Smooth muscle cell (in vitro differentiated cells): Measurements from ENCODE around the gene FREM2. TPM values are rescaled to one million over a fixed set of nuclear protein-coding genes. Genes with fewer than 3 reads are reported as not detected.

ENCODE experiments used
- DNase-seq: peaks from one replicate; lab custom pipeline; 2025; ENCODE audit not compliant: unreplicated experiment; lab: John Stamatoyannopoulos, UW
- H2AFZ ChIP-seq: fragments of 200-600 bp; sonication (generic); 2 replicates; pipeline ENCODE4 v1.6.0; 2016; ENCODE audit warnings: antibody characterized with exemption, low read depth, mild to moderate bottlenecking
- H3F3A ChIP-seq: fragments of 200-600 bp; sonication (generic); 2 replicates; pipeline ENCODE4 v1.6.0; 2017; ENCODE audit warnings: antibody characterized with exemption, low read depth
- H3K27ac ChIP-seq: fragments of 200-600 bp; sonication (generic); 2 replicates; pipeline ENCODE4 v1.5.1; 2016; ENCODE audit warnings: low read depth, mild to moderate bottlenecking
- H3K27me3 ChIP-seq: fragments of 200-600 bp; sonication (generic); 2 replicates; pipeline ENCODE4 v1.6.1; 2016; ENCODE audit warnings: low read depth, mild to moderate bottlenecking
- H3K36me3 ChIP-seq: fragments of 200-600 bp; sonication (generic); 2 replicates; pipeline ENCODE4 v1.5.1; 2016; ENCODE audit warnings: low read depth
- H3K4me1 ChIP-seq: fragments of 200-600 bp; sonication (generic); 2 replicates; pipeline ENCODE4 v1.5.1; 2016; ENCODE audit warnings: low read depth
- H3K4me2 ChIP-seq: fragments of 200-600 bp; sonication (generic); 2 replicates; pipeline ENCODE4 v1.6.0; 2016; ENCODE audit warnings: mild to moderate bottlenecking
- H3K4me3 ChIP-seq: fragments of 200-600 bp; sonication (generic); 2 replicates; pipeline ENCODE4 v1.5.1; 2016; ENCODE audit warnings: mild to moderate bottlenecking
- H3K79me2 ChIP-seq: fragments of 200-600 bp; sonication (generic); 2 replicates; pipeline ENCODE4 v1.6.0; 2016; ENCODE audit warnings: low read depth, mild to moderate bottlenecking
- H3K9ac ChIP-seq: fragments of 200-600 bp; sonication (generic); 2 replicates; pipeline ENCODE4 v1.6.0; 2016; ENCODE audit warnings: low read depth
- H3K9me3 ChIP-seq: fragments of 200-600 bp; sonication (generic); replicated peaks from 2 replicates; pipeline ENCODE4 v1.5.1; 2016; ENCODE audit warnings: low read depth
- H4K20me1 ChIP-seq: fragments of 200-600 bp; sonication (generic); 2 replicates; pipeline ENCODE4 v1.6.0; 2016; ENCODE audit warnings: low read depth
- CTCF ChIP-seq: fragments of 200-600 bp; sonication (generic); IDR thresholded peaks from 2 replicates; pipeline ENCODE4 v1.5.1; 2017; ENCODE audit warnings: borderline replicate concordance, mild to moderate bottlenecking, antibody characterized with exemption; ENCODE audit not compliant: insufficient read depth, poor library complexity, severe bottlenecking
- WGBS: methylation state at CpG from one replicate; pipeline ENCODE4 v1.1.7; 2016; ENCODE audit warnings: low lambda C conversion rate; 5-methylcytosine and 5-hydroxymethylcytosine counted together
- polyA plus RNA-seq: library from polyadenylated mRNA; unstranded; fragments of >200 nt; fragmentation: Nextera tagmentation; extraction: Ambion mirVana; gene quantifications from 2 replicates; pipeline ENCODE4 v1.2.1, GENCODE V29; 2016
- total RNA-seq: library from RNA; depleted of rRNA; stranded (reverse); fragments of >200 nt; gene quantifications from 2 replicates; pipeline ENCODE4 v1.2.3, GENCODE V29; 2014

The FREM2 gene
- total and polyA plus RNA-seq, 2 experiments from 2014 or later, result 2.7 TPM; not detected in 1

- Histone ChIP-seq H3K27ac (no peak overlapping the region), H3K27me3 (no peaks in the 10 kb centered on the region), H3K79me2 (no peaks in the 10 kb centered on the region), H3K4me3 (no peak overlapping the region), H3F3A (no peaks in the 10 kb centered on the region), H3K4me1 (peaks cover 12% of the 10 kb centered on the region), H3K36me3 (no peaks in the 10 kb centered on the region), H3K9me3 (no peaks in the 10 kb centered on the region), H2AFZ (peak overlapping the region; percentile 55), H3K9ac (no peak overlapping the region), H4K20me1 (no peaks in the 10 kb centered on the region), H3K4me2 (no peak overlapping the region)
- WGBS, result 77% methylated on average over 2 of the region's 2 CpGs
- DNase-seq, result no peak
- no peak for TF ChIP-seq CTCF
Observed at GRCh38 chr13:38803531-38803930, 116.7 kb downstream of the FREM2 start.

GRCh38 chr13:38804061-38804460 is 117.2 kb downstream of the FREM2 start:
- H3K9me3 ChIP-seq, result no peaks in the 10 kb centered on the region
- DNase-seq, result no peak
- H3K4me2 ChIP-seq, result peak overlapping the region; percentile 12
- H3F3A ChIP-seq, result no peaks in the 10 kb centered on the region
- 86% methylated on average over 2 of the region's 2 CpGs for WGBS
- no peaks in the 10 kb centered on the region for H3K79me2 ChIP-seq
- H3K9ac ChIP-seq, result no peak overlapping the region
- H3K4me1 ChIP-seq, result peaks cover 12% of the 10 kb centered on the region
- no peaks in the 10 kb centered on the region for H4K20me1 ChIP-seq
- H3K27ac ChIP-seq, result no peak overlapping the region
- H2AFZ ChIP-seq, result peak overlapping the region; percentile 54
- no peaks in the 10 kb centered on the region for H3K36me3 ChIP-seq
- no peak for TF ChIP-seq CTCF
- H3K4me3 ChIP-seq, result no peak overlapping the region
- no peaks in the 10 kb centered on the region for H3K27me3 ChIP-seq

- H2AFZ ChIP-seq, result peak overlapping the region; percentile 54
- H3K27ac ChIP-seq, result no peak overlapping the region
- WGBS, result 19% methylated on average over 1 of the region's 1 CpG
- H3K36me3 ChIP-seq, result no peaks in the 10 kb centered on the region
- H4K20me1 ChIP-seq, result no peaks in the 10 kb centered on the region
- peaks cover 12% of the 10 kb centered on the region for H3K4me1 ChIP-seq
- H3K27me3 ChIP-seq, result no peaks in the 10 kb centered on the region
- peak overlapping the region; percentile 12 for H3K4me2 ChIP-seq
- no peak for DNase-seq
- H3F3A ChIP-seq, result no peaks in the 10 kb centered on the region
- no peak for TF ChIP-seq CTCF
- no peaks in the 10 kb centered on the region for H3K9me3 ChIP-seq
- H3K79me2 ChIP-seq, result no peaks in the 10 kb centered on the region
- H3K9ac ChIP-seq, result no peak overlapping the region
- no peak overlapping the region for H3K4me3 ChIP-seq
Observed at GRCh38 chr13:38804536-38804935, 117.7 kb downstream of the FREM2 start.

GRCh38 chr13:38814331-38814730 is 127.5 kb downstream of the FREM2 start:
- H3K4me1 ChIP-seq, result no peaks in the 10 kb centered on the region
- no peak overlapping the region for H3K4me2 ChIP-seq
- H3K9ac ChIP-seq, result no peak overlapping the region
- TF ChIP-seq CTCF, result no peak
- no peak for DNase-seq
- peak overlapping the region; percentile 51 for H3K27ac ChIP-seq
- H3F3A ChIP-seq, result no peaks in the 10 kb centered on the region
- H3K27me3 ChIP-seq, result no peaks in the 10 kb centered on the region
- H3K4me3 ChIP-seq, result no peak overlapping the region
- H2AFZ ChIP-seq, result no peak overlapping the region
- H3K79me2 ChIP-seq, result no peaks in the 10 kb centered on the region
- peaks cover 3% of the 10 kb centered on the region for H3K9me3 ChIP-seq
- H4K20me1 ChIP-seq, result no peaks in the 10 kb centered on the region
- no peaks in the 10 kb centered on the region for H3K36me3 ChIP-seq
- WGBS, result 80% methylated on average over 1 of the region's 1 CpG
